ENCODE data around the gene EPM2A. TPM values are rescaled to one million over a fixed set of nuclear protein-coding genes. Genes with fewer than 3 reads are reported as not detected.

Gene EPM2A
- total and polyA plus RNA-seq, 10 of the 15 experiments (the other 5 are each of a cell fraction or from before 2014, with no cell fraction given) = 3.4 to 13.0 (median 7.9) TPM

Small RNAs within 50 kb of the gene (small RNA-seq; reads per million reads assigned to genes)
- not detected for gene AL023806.2

Other genes with a start within 250 kb of the EPM2A start
- gene FBXO30, start 79.3 kb upstream of the EPM2A start, total RNA-seq (2014; rRNA removed) = 5.3 and 6.6 TPM in 2 replicates
- gene FBXO30, start 79.3 kb upstream of the EPM2A start, total RNA-seq (2014; rRNA removed; fragmentation: Illumina TruSeq; extraction: Trizol) = 4.4 and 5.2 TPM in 2 replicates
- gene FBXO30, start 79.3 kb upstream of the EPM2A start, total RNA-seq (2021) = 6.9 and 7.2 TPM in 2 replicates
- 5.3 and 7.3 TPM in 2 replicates for gene FBXO30, start 79.3 kb upstream of the EPM2A start, polyA plus RNA-seq (2011; rRNA removed)
- gene FBXO30, start 79.3 kb upstream of the EPM2A start, polyA plus RNA-seq (2014; fragmentation: Illumina TruSeq; extraction: Trizol) = 5.9 and 7.1 TPM in 2 replicates
- 1 to 10 TPM; 1.7 to 1.9 TPM for gene FBXO30, start 79.3 kb upstream of the EPM2A start, polyA plus RNA-seq (2014; fragmentation: Nextera tagmentation; extraction: Ambion mirVana)
- 3.0 and 3.8 TPM in 2 replicates for gene FBXO30, start 79.3 kb upstream of the EPM2A start, polyA plus RNA-seq (2014; rRNA removed)
- gene FBXO30, start 79.3 kb upstream of the EPM2A start, polyA plus RNA-seq (2016; fragmentation: Nextera tagmentation; extraction: Ambion mirVana) = 1 to 10 TPM; 5.3 to 5.7 TPM
- gene SHPRH, start 228.8 kb upstream of the EPM2A start, total RNA-seq (2014; rRNA removed) = 12.4 and 16.9 TPM in 2 replicates
- gene SHPRH, start 228.8 kb upstream of the EPM2A start, total RNA-seq (2014; rRNA removed; fragmentation: Illumina TruSeq; extraction: Trizol) = 20.5 and 20.7 TPM in 2 replicates
- 11.4 and 13.4 TPM in 2 replicates for gene SHPRH, start 228.8 kb upstream of the EPM2A start, total RNA-seq (2021)
- gene SHPRH, start 228.8 kb upstream of the EPM2A start, polyA plus RNA-seq (2011; rRNA removed) = 13.9 and 21.3 TPM in 2 replicates
- gene SHPRH, start 228.8 kb upstream of the EPM2A start, polyA plus RNA-seq (2014; fragmentation: Illumina TruSeq; extraction: Trizol) = 10.7 and 13.8 TPM in 2 replicates
- 1 to 10 TPM; 2.3 to 4.6 TPM for gene SHPRH, start 228.8 kb upstream of the EPM2A start, polyA plus RNA-seq (2014; fragmentation: Nextera tagmentation; extraction: Ambion mirVana)
- 6.6 and 9.2 TPM in 2 replicates for gene SHPRH, start 228.8 kb upstream of the EPM2A start, polyA plus RNA-seq (2014; rRNA removed)
- 10 to 100 TPM; 12.7 to 13.0 TPM for gene SHPRH, start 228.8 kb upstream of the EPM2A start, polyA plus RNA-seq (2016; fragmentation: Nextera tagmentation; extraction: Ambion mirVana)